Stimulated activated CD4-positive, alpha-beta T cell treated with anti-CD3 and anti-CD28 coated beads, Interleukin-12 subunit alpha, Interleukin-12 subunit beta, amount 100 ng/mL, for 48 hours (primary cell): Measurements from ENCODE around the gene RAB11FIP3.

Experiments
- DNase-seq, 3 donors: peaks; one replicate each; pipeline ENCODE4 v3.0.0-alpha.2; 2020; ENCODE audit warnings: low read depth in 2 of 3, low spot score in 1 of 3

The RAB11FIP3 gene

DNA sequence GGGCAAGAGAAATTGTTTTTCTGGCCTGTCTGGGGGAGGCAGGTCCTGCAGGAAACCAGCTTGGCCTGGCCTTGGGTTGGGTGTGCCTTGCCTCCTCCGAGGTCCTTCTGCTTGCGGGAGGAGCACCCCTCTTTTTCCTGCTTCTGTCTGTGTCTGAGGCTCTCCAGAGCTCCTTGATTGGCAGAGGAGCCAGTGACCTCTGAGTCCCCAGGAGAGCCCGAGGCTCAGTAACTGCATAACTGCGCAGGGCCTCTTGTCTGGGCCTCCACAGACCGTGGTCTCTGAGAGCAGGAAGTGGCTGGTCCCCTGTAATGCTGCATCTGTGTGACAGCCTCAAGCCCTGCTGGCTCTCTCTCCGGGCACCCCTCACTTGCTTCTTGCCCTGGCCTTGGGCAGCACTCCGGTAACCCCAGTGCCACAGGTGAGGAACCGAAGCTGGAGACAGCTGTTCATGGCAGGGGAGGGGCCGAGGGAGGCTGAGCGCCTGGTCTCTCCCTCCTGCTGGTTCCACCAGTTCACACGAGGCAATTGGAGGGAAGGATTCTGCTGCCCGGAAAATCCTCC, 103.6 kb downstream of the RAB11FIP3 start:
- no peak for DNase-seq

DNA sequence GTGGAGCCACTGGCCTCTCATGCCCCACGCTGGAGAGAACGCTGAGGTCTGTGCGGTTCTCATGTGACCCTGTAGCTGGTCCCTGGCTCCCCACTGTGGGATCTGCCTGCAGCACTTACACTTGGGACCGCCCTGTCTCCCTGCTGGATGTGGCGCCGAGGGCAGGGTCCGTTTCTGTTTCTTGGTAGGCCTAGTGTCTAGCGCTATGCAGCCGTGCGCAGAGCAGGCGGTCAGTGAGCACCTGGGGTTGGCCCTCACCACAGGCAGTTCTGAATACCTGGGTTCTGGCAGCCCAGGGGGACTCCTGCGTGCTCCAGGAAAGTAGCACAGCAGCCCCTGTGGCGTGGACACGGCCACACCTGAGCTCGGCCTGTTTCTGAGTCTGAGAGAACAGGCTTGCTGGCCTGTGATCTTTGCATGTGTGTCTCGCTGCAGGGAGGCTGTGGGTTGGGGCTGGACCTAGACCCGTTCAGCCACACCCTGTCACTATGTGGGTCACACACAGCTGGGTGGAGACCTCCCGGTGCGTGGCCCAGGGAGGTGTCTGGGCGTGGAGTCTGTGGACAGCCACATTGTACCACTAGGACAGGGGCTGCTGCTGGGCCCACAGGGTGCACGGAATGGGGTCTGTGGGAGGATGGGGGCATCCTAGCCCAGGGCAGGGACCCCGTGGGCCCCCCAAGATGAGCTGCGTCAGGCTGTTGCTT, 104.8 kb downstream of the RAB11FIP3 start:
- DNase-seq = no peak

DNA sequence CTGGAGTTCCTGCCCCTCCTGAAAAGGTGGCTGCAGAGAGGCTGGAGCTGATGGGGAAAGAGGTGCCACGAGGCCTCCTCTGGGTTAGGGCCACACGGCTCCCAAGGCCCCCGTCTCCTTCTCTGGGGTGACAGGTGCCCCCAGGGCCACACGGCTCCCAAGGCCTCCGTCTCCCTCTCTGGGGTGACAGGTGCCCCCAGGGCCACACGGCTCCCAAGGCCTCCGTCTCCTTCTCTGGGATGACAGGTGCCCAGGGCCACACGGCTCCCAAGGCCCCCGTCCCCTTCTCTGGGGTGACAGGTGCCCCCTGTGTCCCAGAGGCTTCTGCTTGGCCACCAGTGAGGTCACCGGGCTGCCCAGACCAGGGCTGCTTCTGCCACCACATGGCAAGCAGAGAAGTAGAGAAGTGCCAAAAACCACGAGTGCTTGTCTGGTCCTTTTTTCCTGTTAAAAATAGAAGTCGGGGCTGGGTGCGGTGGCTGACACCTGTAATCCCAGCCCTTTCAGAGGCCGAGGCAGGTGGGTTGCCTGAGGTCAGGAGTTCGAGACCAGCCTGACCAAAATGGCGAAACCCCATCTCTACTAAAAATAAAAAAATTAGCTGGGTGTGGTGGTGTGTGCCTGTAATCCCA, 106.2 kb downstream of the RAB11FIP3 start:
- no peak for DNase-seq

DNA sequence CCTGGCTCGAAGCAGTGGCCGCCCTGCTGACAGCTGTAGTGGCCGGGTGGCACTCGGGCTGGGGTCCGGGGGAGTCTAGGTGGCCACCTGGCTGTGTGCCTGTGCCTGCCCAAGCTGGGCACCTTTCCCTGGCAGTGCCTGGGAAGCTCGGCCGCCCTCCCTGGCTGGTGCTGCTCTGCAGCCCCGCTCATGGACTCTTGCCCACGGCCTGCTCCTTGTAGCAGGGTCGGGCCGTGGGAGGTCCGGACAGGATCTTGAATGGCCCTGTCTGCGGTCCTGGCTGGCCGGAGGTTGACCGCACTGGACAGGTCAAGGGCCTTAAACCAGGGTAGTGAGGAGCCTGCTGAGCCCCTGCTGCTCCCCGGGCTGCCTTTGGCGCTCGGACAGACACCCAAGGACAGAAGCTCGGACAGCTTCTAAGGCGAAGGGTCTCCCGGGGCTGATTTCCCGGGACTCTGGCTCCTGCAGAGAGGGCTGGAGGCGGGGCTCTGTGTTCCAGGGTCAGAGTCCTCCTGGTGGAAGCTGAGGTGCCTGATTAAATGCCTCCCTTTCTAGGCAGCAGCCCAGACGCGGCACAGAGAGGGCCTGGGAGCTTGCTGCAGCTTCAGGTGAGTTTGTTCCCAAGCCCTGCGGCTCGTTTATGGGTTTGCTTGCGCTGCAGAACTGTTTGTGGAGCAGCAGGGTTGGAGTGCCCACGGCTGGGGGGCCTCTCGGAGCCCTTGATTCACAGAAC, 108.1 kb downstream of the RAB11FIP3 start:
- DNase-seq = no peak

DNA sequence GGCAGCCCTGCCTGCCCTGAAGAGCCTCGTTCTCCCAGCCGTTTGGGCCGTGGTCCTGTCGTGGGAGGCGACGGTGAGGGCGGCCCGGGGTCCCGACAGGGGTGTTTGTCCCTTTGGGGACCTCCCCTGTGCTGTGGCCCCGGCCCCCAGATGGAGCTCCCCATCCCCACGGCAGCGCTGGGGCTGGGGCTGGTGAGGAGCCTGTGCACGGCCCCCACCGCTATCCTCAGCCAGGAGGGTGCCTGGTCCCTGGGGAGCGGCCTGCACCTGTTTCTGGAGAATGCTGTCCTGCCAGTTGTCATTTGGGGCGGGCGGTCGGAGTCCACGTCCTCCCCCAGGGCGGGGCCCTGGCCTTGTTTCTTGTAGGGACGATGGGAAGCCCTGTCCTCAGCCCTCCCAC, 108.7 kb downstream of the RAB11FIP3 start:
- DNase-seq = no peak

DNA sequence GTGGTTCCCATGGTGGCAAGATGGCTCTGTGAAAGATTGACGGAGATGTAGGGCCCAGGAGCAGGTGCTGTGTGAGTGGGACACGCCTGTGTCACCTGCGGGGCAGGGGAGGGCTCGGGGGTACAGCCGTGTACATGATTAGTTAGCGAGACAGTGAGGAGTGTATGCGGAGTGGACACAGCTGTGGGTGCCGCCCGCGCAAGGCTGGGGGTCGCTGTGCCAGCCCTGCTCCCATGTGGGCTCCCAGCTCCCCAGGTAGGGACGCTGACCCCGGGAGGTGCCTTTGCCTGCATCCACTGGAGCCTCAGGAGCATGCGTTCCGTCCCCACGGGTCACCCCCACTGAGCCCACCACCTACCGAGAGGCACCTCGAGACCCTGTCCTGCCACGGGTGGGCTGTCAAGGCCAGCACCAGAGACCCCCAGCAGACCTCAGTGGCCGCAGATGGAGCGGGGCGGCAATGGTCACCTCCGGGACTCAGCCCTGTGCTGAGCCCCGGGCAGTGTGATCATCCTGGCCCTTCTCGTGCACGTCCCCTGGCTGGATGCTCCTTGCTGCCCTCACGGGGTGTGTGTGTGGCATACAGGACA, 109.5 kb downstream of the RAB11FIP3 start:
- DNase-seq = no peak

DNA sequence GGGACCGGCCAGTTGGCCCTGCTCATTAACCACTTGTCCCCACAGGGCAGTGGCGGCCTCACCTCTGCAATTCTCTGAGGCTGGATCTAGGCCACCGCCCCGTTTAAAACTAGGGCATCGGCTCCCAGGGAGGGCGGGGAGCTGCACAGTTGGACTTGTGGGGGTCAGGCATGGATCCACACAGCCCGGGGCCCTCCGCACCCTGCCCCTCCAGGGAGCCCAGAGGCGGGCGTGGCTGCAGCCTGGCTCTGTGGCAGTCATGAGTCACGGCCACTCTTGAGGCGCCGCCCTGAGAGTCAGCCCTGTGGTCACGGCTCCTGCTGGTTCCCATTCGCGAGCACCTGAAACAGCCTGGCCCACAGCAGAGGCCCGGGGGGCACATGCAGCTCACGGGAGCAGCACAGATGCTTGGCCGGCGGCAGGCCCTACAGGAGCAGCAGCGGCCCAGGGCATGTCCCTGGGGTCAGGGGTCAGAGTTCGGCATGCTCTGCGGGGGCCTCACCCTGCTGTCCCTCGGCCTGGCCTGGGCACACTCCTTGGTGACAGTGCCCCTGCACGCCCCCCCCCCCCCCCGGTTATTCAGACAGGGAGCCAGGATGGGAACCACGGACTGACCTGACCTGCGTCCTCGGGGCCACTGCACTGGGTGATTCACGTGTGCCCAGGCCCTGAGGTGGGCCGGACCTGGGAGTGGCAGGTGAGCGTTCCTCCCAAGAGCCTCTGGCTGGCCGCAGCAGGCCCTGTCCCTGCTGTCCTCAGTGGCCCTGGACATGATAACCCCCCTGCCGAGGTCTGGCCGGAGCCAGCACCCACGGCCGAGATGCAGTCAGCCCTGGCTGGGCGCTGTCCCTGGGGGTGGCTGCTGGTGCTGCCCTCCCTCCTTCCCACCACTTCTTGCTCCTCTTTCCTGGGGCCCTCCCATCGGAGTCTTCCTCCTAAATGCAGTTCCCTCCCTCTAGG, 110.3 kb downstream of the RAB11FIP3 start:
- DNase-seq = no peak

DNA sequence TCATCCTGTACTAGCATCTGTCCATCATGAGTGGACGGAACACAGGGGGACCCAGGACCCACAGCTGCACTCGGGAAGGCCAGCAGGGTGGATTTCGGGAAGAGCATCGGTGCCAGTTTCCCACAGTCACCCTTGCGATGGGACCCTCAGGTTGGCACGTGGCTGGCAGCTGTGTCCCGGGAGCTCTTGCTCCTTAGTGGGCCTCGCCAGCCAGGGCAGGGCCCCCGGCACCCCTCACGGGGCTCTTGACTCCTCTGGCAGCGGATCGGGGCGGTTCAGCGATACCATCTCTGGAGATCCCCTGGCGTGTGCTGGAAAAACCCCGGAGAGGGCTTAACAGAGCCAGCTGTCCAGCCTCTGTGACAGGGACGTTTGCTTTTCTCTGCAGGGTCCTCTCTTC, 111.3 kb downstream of the RAB11FIP3 start:
- no peak for DNase-seq

DNA sequence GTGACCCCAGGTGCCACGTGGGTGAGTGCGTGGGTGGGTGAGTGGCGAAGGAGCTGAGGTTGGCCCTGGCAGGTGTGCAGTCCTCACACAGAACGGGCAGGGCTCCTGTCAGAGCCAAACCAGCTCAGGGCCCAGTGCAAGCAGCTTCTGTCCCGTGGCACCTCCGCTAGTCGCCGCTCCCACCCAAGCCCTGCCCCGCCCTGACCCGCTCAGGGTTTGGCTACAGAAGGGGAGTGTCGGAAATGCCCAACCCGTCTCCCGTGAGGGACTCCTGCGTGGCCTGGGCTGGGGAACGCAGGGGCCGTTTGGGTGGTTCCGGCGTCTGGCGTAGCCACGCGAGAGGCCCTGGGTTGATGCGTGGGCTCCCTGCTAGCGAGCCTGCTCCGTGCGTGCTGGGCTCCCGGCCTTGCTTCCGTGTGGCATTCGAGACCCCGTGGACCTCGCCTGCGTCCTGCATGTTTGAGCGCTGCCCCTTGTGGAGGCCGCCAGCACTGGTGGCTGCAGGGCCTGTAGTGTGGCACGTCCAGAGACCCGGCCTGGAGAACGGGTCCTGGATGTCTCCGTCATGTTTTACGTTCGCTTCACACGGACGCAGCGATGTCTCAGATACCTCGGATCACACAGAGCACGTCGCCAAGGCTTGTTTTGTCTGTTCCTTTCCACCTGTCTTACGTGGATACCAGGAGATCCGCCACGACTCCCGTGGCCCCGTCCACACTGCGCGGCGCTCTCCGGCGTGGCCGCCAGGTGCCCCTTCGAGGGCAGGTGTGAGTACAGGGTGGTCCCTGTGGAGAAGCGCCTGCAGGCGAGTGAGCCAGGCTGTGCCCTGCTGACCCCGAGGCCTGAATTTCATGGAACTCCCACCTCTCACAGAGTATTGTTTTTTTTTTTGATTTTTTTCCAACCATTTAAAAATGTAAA, 112.2 kb downstream of the RAB11FIP3 start:
- no peak for DNase-seq

DNA sequence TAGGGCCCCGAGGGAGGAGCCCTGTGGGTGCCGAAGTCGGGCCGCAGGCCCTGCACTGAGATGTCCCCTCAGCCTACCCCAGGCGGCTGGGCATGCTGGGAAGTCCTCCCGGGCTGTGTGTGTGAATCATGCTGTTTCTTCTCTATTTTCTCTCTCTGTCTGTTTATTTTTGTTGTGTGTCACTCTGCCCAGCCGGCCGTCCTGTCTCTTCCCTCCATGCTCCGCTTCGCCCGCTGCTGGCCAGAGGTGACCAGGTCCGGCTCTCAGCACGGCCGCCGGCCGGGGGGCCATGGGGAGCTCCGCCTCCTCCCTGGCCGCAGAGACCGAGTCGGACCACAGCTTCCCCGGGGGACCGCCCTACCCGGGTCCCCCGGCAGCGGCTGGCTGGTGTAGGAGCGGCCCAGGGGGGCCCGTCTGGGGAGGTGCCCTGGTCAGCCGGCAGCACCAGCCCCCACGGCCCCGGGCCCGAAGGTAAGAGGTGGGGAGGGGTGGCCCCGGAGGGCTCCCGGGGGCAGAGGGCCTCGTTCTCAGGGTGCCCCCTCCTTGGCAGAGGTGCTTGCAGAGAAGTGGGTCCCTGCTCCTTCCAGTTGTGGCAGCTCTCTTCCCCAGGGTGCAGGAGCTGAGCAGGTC, 114.6 kb downstream of the RAB11FIP3 start:
- no peak for DNase-seq

DNA sequence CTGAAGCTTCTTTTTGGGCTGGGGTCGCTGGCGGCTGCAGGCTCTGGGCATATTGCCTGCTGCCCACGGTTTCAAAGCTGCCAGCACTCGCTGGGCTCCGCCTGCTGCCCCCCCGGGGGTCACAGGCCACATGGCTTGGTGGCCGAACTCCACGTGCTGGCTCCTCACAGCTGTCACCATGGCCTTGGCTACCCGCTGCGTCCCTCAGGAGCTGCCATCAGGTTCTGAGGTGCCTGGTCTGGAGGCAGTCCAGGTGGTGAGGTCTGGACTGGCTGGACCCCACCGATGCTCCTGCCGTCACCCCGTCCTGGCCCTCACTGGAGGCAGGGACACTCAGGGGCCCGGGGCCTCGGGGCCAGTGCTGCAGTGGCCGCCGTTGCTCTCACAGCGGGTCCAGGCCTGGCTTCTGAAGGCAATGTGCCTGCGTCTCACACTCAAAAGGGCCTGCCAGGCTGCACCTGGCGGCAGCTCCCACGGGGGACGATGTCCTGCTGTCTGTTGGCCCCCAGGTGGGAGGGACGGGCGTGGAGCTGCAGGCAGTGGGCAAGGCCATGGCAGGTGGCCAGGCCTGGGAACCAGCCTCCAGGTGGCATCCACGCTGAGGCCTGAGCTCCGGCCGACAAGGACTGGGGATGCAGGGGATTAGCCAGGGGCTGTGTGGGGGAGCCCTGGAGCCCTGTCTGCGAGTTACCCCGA, 115.3 kb downstream of the RAB11FIP3 start:
- DNase-seq = no peak

DNA sequence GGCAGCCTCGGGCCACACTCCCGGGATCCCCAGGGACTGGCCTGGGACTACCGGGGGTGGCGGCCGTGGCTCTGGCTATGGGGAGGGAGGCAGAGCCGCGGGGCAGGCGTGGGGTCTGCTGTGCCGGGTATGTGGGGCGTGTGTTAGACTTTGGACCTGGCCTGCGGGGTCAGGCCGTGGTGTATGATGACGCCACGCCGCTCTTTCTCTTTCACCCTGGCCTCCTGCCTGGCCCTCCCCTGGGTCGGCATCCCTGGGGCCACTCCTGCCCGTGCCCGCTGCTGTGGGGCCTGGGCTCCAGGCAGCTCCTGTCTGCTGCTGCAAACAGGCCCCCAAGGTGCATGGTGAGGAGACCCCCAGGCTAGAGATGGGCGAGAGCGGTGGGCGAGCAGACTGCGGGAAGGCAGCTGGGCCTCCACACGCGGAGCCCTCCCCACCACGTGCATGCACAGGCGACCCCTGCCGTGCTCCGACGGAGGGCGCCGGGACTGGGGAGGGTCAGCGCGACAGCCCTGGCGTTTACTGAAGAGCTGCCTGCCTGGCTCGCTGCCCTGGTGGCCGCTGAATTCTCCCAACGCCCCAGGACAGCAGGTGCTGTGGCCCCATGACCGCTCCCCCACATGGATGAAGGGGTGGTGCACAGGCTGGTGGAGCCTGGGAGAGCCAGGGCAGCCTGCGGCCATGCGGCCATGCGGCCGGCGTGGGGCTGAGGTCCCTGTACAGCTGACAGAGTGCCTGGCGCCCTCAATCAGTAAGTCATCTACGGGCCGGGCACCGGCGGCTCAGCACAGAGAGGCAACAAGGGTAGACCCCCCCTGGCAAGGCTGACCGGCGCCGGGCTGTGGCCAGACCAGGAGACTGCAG, 118.1 kb downstream of the RAB11FIP3 start:
- DNase-seq = no peak

DNA sequence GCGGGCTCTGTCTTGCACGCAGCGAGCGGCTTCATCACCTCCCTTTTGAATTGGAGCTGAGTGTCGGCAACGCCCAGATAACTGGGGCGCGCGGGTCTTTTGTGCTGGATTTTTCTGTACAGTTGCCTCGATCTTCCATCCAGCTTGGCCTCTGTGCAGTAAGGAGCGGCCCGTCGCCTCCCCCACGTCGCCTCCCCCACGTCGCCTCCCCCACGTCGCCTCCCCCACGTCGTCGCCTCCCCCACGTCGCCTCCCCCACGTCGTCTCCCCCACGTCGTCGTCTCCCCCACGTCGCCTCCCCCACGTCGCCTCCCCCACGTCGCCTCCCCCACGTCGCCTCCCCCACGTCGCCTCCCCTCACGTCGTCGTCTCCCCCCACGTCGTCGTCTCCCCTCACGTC, 119.1 kb downstream of the RAB11FIP3 start:
- no peak for DNase-seq

DNA sequence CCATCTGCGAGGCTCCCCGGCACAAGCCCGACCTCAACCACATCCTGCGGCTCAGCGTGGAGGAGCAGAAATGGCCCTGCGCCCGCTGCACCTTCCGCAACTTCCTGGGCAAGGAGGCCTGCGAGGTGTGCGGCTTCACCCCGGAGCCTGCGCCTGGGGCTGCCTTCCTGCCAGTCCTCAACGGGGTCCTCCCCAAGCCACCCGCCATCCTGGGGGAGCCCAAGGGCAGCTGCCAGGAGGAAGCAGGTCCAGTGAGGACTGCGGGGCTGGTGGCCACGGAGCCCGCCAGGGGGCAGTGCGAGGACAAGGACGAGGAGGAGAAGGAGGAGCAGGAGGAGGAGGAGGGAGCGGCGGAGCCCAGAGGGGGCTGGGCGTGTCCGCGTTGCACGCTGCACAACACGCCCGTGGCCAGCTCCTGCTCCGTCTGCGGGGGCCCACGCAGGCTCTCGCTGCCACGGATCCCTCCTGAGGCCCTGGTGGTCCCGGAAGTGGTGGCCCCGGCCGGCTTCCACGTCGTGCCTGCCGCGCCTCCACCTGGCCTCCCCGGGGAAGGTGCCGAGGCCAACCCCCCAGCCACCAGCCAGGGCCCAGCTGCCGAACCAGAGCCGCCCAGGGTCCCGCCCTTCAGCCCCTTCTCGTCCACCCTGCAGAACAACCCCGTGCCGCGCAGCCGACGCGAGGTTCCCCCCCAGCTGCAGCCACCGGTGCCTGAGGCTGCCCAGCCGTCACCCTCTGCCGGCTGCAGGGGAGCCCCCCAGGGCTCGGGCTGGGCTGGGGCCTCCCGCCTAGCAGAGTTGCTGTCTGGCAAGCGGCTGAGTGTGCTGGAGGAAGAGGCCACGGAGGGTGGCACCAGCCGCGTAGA, 121.7 kb downstream of the RAB11FIP3 start:
- DNase-seq = peak in 1 of 3 donors; percentile 15

DNA sequence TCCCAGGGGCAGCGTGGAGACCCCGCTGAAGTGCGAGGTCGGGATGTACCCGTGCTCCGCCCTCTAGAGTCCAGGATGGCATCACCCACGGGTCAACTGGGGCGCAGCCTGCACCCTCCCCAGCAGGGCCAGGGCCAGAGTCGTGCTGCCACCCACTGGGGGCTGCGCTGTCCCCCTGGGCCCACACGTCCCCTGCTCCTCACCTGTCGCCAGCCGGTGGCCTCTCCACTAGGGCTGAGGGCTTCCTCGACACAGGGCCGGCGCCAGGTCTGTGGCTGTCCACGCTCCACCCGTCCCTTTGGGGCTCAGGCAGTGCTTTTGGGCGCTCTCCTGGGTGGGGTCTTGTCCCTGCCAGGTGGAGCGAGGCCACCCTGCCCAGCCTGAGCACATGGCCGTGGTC, 123.1 kb downstream of the RAB11FIP3 start:
- DNase-seq = no peak

DNA sequence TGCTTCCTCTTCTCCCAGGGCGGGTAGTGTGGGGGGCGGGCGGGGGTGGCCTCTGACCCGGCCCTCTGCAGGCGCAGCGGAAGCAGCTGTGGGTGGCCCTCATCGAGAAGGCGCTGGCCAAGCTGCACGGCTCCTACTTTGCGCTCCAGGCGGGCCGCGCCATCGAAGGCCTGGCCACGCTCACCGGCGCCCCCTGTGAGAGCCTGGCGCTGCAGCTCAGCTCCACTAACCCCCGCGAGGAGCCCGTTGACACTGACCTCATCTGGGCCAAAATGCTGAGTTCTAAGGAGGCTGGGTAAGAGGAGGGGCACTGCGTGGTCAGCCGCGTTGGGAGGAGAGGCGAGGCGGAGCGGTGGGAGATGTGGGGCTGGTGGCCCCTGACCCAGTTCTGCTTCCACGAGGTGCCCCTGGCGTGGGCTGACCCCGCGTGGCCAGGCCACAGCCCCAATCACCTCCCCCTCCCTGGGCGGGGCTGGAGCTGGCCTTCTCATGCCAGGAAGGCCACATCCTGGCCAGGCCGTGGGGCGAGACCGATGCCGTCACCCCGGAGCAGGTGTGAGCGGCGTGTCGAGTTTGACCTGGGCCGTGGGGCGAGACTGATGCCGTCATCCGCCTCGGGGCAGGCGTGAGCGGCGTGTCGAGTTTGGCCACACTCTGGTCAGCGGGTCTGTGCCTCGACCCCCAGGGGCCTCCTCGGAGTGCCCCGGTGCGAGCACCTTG, 124.3 kb downstream of the RAB11FIP3 start:
- DNase-seq = no peak
